Keratinocyte (primary cell): ENCODE results near the gene HEYL.

Experiments used
- CTCF ChIP-seq, 3 experiments: IDR thresholded peaks in 1 of 3; conservative IDR thresholded peaks in 1 of 3; optimal IDR thresholded peaks in 1 of 3; 2 replicates in 2 of 3; 3 replicates in 1 of 3; pipeline versions ENCODE3 to v1.5.1; 2011; ENCODE audit warnings: low read length in 3 of 3, mild to moderate bottlenecking in 3 of 3, moderate library complexity in 2 of 3, control low read depth in 1 of 3, inconsistent platforms in 1 of 3; ENCODE audit not compliant: insufficient read depth in 2 of 3; ENCODE audit errors: extremely low read depth in 1 of 3
- EZH2 ChIP-seq: IDR thresholded peaks from one replicate; pipeline ENCODE4 v1.6.1; 2012; ENCODE audit warnings: inconsistent platforms, mild to moderate bottlenecking, low read length, moderate library complexity

GRCh38 chr1:39640861-39641260, 1.4 kb upstream of the HEYL start:
- TF ChIP-seq CTCF (optimal IDR thresholded peaks at IDR 0.05 in 1 of 3, IDR thresholded peaks at IDR 0.05 in 1 of 3, conservative IDR thresholded peaks at IDR 0.05 in 1 of 3; ENCODE audit: extremely low read depth in 1 of 3, insufficient read depth in 2 of 3, low read length in 3 of 3), result no peak
- TF ChIP-seq EZH2, result no peak
